WERI-Rb-1 (cell line): ENCODE data around the gene GPC2.
"Not testable (repeated sequence)": the region's sequence is repeated elsewhere in the genome, so short reads cannot be mapped to it uniquely, and the experiment has no call there.

Experiments used
- DNase-seq: peaks from one replicate; pipeline ENCODE4 v3.0.0-alpha.2; 2020
- H3K27ac ChIP-seq: fragments of 250-450 bp; sonication (Bioruptor Pico); 2 replicates; pipeline ENCODE4 v1.5.1; 2020; ENCODE audit warnings: mild to moderate bottlenecking, moderate library complexity
- H3K27me3 ChIP-seq: fragments of 250-450 bp; sonication (Bioruptor Pico); 2 replicates; pipeline ENCODE4 v1.5.1; 2021; ENCODE audit warnings: mild to moderate bottlenecking, low read depth, moderate library complexity; ENCODE audit not compliant: insufficient read depth, severe bottlenecking
- H3K36me3 ChIP-seq: fragments of 250-450 bp; sonication (Bioruptor Pico); 2 replicates; pipeline ENCODE4 v1.5.1; 2020; ENCODE audit warnings: mild to moderate bottlenecking, moderate library complexity
- H3K4me3 ChIP-seq: 2 replicates; pipeline ENCODE4 v1.5.1; 2011; ENCODE audit warnings: low read depth, mild to moderate bottlenecking, control low read depth, low read length
- H3K9me3 ChIP-seq: fragments of 250-450 bp; sonication (Bioruptor Pico); 2 replicates; pipeline ENCODE4 v1.5.1; 2021; ENCODE audit warnings: mild to moderate bottlenecking, moderate library complexity; ENCODE audit not compliant: severe bottlenecking
- CTCF ChIP-seq: IDR thresholded peaks from 2 replicates; pipeline ENCODE4 v1.5.1; 2011; ENCODE audit warnings: low read depth, mild to moderate bottlenecking, control low read depth, inconsistent platforms, low read length

The GPC2 gene

GRCh38 chr7:100204454-100204853 is 27.3 kb upstream of the GPC2 start:
- H3K36me3 ChIP-seq = no peaks in the 10 kb centered on the region; the same call in 1 of the 2 replicates
- no peaks in the 10 kb centered on the region for H3K27me3 ChIP-seq
- H3K9me3 ChIP-seq = no peaks in the 10 kb centered on the region
- DNase-seq = no peak
- H3K27ac ChIP-seq = no peak overlapping the region
- no peak overlapping the region for H3K4me3 ChIP-seq
- TF ChIP-seq CTCF = no peak

GRCh38 chr7:100200693-100201092 is 23.5 kb upstream of the GPC2 start:
- H3K36me3 ChIP-seq = no peaks in the 10 kb centered on the region; the same call in 1 of the 2 replicates
- no peaks in the 10 kb centered on the region for H3K27me3 ChIP-seq
- DNase-seq = no peak
- H3K27ac ChIP-seq = no peak overlapping the region
- no peak for TF ChIP-seq CTCF
- H3K4me3 ChIP-seq = no peak overlapping the region
- H3K9me3 ChIP-seq = no peaks in the 10 kb centered on the region

GRCh38 chr7:100198266-100198665 is 21.1 kb upstream of the GPC2 start:
- no peak for DNase-seq
- no peaks in the 10 kb centered on the region for H3K9me3 ChIP-seq
- H3K4me3 ChIP-seq = no peak overlapping the region
- TF ChIP-seq CTCF = no peak
- no peaks in the 10 kb centered on the region; the same call in 1 of the 2 replicates for H3K36me3 ChIP-seq
- H3K27ac ChIP-seq = no peak overlapping the region
- no peaks in the 10 kb centered on the region for H3K27me3 ChIP-seq

- not testable (repeated sequence) for H3K9me3 ChIP-seq, H3K4me3 ChIP-seq, DNase-seq, H3K27ac ChIP-seq, H3K27me3 ChIP-seq, H3K36me3 ChIP-seq
Measured at GRCh38 chr7:100195901-100196322, 18.7 kb upstream of the GPC2 start.

GRCh38 chr7:100195222-100195621 is 18.0 kb upstream of the GPC2 start:
- no peaks in the 10 kb centered on the region for H3K9me3 ChIP-seq
- no peaks in the 10 kb centered on the region for H3K27me3 ChIP-seq
- DNase-seq = no peak
- H3K36me3 ChIP-seq = no peaks in the 10 kb centered on the region
- no peak for TF ChIP-seq CTCF
- no peak overlapping the region for H3K27ac ChIP-seq
- no peak overlapping the region for H3K4me3 ChIP-seq

- H3K36me3 ChIP-seq = no peaks in the 10 kb centered on the region
Measured at GRCh38 chr7:100192969-100193368, 15.8 kb upstream of the GPC2 start.

GRCh38 chr7:100192281-100192862 is 15.2 kb upstream of the GPC2 start:
- not testable (repeated sequence) for H3K9me3 ChIP-seq, DNase-seq, H3K4me3 ChIP-seq, H3K27me3 ChIP-seq, H3K36me3 ChIP-seq, H3K27ac ChIP-seq

More at GRCh38 chr7:100192969-100193368, 15.8 kb upstream of the GPC2 start:
- H3K9me3 ChIP-seq = no peaks in the 10 kb centered on the region
- no peak for DNase-seq
- H3K27ac ChIP-seq = no peak overlapping the region
- no peak overlapping the region for H3K4me3 ChIP-seq
- H3K27me3 ChIP-seq = no peaks in the 10 kb centered on the region
- no peak for TF ChIP-seq CTCF
